ENCODE measurements around the gene UBR3.
"Not testable (repeated sequence)": the region's sequence is repeated elsewhere in the genome, so short reads cannot be mapped to it uniquely, and the experiment has no call there.

UBR3 gene

GRCh38 chr2:169955940-169956339, 128.7 kb downstream of the UBR3 start:
- DNase-seq: no peak

DNA sequence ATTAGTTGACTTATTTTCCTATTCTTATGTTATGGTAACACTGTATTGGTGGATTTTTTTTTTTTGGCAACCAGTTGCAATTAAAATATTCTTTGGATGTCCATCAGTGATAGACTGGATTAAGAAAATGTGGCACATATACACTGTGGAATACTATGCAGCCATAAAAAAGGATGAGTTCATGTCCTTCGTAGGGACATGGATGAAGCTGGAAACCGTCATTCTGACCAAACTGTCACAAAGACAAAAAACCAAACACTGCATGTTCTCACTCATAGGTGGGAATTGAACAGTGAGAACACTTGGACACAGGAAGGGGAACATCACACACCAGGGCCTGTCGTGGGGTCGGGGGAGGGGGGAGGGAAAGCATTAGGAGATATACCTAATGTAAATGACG, 130.0 kb downstream of the UBR3 start:
- not testable (repeated sequence) for DNase-seq

DNA sequence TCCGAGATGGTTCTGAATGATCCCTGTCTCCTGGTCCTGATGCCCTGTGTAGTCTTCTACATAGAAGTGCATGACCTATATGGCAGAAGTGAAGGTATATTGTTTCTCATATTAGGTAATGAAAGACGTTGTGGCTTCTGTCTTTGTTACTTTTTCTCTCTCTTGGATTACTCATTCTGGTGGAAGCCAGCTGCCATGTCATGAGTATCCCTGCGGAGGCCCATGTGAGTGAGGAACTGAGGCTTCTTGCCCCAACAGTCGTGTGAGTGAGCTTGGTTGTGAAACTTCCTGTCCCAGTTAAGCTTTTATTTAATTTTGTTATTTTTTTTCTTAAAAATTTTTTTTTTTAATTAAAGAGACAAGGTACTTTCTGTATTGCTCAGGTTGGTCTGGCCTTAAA, 134.7 kb downstream of the UBR3 start:
- DNase-seq: no peak

GRCh38 chr2:169963786-169964185, 136.5 kb downstream of the UBR3 start:
- DNase-seq: no peak

DNA sequence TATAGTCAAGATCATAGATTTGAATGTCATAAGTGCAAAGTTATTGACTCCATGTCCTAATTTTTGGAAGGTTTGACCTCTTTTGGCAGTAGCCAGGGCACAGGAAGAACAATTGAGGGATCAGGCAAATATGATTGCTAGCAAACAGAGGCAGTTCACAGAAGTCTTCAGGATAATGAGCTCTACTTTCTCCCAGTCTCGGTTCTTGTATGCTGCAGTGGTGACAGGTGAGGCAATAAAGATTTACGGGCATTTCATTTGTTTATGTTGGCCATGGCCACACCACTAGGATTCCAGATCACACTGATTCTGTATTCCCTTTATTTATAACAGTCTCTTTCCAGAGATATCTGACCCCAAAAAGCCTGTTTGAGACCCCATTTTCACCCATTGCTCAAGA, 137.5 kb downstream of the UBR3 start:
- no peak for DNase-seq

DNA sequence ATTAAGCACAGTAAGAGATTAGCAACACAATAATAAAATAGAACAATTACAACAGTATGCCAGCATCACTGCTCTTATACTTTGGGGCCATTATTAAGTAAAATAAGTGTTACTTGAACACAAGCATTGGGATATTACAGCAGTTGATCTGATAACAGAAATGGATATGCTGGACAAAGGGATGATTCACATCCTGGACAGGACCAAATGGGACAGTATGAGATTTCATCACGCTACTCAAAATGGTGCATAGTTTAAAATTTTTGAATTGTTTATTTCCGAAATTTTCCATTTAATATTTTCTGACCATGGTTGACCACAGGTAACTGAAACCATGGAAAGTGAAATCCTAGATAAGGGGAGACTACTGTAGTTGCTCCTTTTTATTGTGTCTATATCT, 138.2 kb downstream of the UBR3 start:
- no peak for DNase-seq

GRCh38 chr2:169966454-169966853, 139.2 kb downstream of the UBR3 start:
- no peak for DNase-seq

GRCh38 chr2:169968743-169969142, 141.5 kb downstream of the UBR3 start:
- DNase-seq: no peak

DNA sequence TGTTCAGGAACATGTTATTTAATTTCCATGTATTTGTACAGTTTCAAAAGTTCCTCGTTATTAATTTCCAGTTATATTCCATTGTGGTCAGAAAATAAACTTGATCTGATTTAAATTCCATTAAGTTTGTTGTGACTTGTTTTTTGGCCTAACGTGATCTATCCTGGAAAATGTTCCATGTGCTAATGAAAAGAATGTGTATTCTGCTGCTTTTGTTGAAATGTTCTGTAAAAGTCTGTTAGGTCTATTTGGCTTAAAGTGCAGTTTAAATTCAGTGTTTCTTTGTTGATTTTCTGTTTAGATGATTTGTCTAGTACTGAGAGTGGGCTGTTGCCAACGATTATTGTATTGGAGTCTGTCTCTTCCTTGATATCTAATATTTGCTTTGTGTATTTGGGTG, 148.0 kb downstream of the UBR3 start:
- no peak for DNase-seq

- no peak for DNase-seq
These were observed 149.1 kb downstream of the UBR3 start for GRCh38 chr2:169976335-169976851.

GRCh38 chr2:169977530-169977929, 150.3 kb downstream of the UBR3 start:
- DNase-seq: no peak

- DNase-seq: no peak
These were observed 151.3 kb downstream of the UBR3 start for GRCh38 chr2:169978402-169979017.

DNA sequence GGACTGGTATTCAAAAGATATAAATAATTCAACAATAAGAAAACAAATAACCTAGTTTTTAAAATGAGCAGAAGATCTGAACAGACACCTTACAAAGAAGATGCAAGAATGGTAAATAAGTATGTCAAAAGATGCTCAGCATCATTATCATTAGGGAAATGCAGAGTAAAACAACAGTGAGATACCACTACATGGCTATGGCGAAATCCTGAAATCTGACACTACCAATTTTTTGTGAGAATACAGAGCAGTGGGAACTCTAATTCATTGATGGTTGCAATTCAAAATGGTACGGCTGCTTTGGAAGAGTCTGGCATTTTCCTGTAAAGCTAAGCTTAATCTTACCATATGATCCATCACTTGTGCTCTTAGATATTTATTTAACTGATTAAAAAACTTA, 151.8 kb downstream of the UBR3 start:
- no peak for DNase-seq

DNA sequence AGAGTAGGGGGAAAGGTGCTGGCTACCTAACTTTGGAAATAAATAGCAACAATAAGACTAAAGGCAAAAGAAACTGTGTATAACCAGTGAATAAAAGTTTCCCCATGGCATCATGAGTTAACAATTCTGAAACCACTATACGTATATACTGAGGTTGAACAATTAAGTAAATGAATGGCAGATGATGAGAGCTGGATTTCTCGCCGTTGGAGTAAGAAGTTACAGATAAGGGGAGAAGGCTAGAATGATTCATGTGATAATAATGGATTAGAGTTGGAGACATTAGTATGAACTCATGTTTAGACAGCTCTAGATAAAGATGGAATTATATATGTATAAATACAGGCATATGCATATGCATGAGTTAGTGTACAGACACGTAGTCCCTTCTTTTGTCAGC, 152.7 kb downstream of the UBR3 start:
- DNase-seq: no peak

- DNase-seq: no peak
These were observed 153.4 kb downstream of the UBR3 start for GRCh38 chr2:169980643-169981042.

DNA sequence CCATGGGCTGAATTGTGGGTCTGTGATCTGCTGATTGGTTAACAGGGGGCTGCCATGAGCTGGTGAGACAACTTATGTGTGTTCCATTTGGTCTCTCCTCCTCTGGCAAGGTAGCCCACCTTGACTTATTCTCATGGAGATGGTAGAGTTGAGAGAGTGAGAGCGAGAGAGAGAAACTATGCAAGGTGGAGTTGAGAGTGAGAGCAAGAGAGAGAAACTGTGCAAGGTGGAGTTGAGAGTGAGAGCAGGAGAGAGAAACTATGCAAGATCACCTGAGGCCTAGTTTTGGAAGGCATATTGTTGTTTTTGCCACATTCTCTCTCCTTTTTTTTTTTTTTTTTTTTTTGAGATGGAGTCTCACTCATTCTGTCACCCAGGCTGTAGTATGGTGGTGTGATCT, 155.7 kb downstream of the UBR3 start:
- no peak for DNase-seq

GRCh38 chr2:169983506-169983905, 156.3 kb downstream of the UBR3 start:
- DNase-seq: no peak

DNA sequence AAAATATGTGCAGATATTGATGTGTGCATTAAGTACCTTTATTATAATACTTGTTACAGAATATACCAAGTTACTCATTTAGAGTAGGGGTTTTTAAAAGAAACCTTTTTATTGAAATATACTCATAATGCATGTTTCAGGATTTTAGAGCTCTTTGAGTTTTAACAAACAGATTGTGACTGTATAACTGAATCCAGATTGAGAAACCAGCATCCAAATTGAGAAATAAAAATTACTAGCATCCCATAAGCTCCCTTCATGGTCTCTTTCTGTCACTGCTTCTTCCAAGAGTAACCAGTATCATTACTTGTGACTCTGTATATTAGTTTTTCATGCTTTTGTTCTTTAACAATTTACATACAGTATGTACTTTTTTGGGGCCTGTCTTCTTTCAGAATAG, 156.9 kb downstream of the UBR3 start:
- DNase-seq: no peak

DNA sequence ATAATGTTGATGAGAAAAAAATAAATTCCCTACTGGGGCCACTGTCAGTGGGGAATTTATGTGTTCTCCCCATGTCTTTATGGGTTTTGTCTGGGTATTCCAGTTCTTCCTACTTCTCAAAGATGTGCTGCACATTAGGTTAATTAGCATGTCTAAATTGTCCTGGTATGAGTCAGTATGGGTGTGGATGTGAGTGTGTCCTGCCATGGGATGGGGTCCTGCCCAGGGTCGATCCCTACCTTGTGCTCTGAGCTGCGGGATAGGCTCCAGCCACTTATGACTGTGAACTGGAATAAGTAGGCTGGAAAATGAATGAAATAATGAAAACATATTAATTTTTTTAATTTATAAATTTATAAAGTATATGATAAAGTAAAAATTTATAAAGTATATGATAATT, 167.5 kb downstream of the UBR3 start:
- DNase-seq: no peak

- no peak for DNase-seq
These were observed 170.1 kb downstream of the UBR3 start for GRCh38 chr2:169997140-169997887.

DNA sequence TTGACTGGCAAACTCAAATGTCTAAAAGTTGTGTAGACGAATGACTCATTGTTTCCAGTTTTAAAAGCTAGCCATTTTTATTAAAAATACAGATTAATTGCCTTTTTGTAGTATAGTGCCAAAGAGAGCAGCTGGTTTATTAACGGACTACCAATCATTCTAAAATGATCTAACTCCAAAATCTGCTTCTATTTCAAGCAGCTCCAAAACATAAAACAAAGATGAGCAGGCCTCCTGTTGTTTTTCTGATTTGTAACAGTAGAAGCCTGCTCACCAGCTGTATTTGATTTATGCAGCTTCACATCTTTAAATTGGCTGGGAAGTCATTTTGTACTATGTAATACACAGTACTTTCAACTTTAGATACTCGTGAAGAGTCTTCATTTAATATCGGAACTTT, 171.8 kb downstream of the UBR3 start:
- no peak for DNase-seq

DNA sequence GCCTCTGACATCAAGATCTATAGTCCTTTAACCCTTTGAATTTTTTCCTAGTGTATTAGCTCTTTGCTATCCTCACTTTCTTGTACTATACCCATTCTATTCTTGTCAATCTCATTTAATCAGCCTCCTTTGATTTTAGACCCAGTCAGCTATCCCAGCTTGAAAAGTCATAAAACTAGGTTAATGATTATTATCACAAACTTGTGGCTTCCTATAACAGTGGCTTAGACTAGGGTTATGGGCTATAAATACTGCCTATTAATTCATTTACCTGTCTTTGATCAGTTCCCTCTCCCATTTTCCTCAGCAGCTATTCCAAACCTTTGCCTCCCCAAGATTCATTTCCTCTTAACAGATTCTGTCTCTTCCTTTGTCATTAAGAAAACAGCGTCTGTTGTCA, 174.8 kb downstream of the UBR3 start:
- no peak for DNase-seq

- DNase-seq: no peak
These were observed 178.4 kb downstream of the UBR3 start for GRCh38 chr2:170005702-170006101.

- no peak for DNase-seq
These were observed 179.5 kb downstream of the UBR3 start for GRCh38 chr2:170006587-170007325.
